OCI-LY3 (cell line): ENCODE results near the gene ZNF286A.
"Not testable (repeated sequence)": the region's sequence is repeated elsewhere in the genome, so short reads cannot be mapped to it uniquely, and the experiment has no call there.

ENCODE experiments used
- CTCF ChIP-seq: fragments of 200-600, 300-600 bp; sonication (generic); IDR thresholded peaks from 2 replicates; pipeline ENCODE4 v1.5.1; 2014; ENCODE audit warnings: antibody characterized with exemption, low read length, low read depth
- EZH2phosphoT487 ChIP-seq: fragments of 200-600 bp; shearing (Covaris generic); IDR thresholded peaks from 2 replicates; pipeline ENCODE4 v1.6.1; 2018; ENCODE audit warnings: antibody characterized with exemption, mixed run types, low read depth

- not testable (repeated sequence) for TF ChIP-seq CTCF, EZH2phosphoT487
Measured at GRCh38 chr17:15736578-15736977, 37.0 kb downstream of the ZNF286A start.
